ENCODE results near the gene COX6B2.
A peak's percentile ranks its signal among the peaks of the same experiment; 100 is the strongest.
"Not testable (repeated sequence)": the region's sequence is repeated elsewhere in the genome, so short reads cannot be mapped to it uniquely, and the experiment has no call there.

COX6B2 gene

DNA sequence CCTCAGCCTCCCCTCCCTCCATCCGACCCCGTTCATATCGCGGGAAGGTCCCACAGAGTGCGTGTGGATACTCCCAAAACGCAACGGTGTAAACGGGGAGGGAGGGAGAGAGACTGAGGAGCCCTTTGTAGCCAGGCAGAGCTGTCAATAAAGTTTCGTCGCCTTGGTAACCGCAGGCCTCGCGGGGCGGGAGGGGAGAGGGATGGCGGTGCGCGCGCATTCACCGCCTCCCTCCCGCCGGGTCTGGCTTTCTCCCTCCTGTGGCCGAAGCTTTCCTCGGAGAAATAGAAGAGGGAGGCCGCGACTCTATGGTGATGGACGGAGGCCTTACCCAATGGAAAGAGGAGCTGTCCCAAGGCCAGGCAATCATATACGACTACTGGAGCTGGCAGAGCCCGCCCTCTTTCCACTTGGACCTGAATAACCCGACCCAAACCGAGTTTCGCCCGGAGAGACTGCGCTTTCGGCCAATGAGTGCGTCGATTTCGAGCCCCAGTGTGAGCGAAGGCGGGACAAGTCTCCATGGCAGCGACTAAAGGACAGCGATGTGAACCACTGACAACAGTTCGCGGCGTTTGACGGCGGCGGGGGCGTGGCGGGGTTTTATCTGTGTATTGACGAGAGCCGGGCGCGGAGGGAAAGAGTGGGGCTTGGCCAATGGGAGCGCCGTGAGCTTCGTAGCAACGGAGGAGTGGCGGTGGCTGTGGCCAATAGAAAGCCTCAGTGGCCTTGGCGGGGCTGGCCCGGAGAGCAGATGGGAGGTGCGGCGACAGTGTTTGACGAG is 15.2 kb downstream of the COX6B2 start, which contains the start of gene KMT5C:
Gene KMT5C (plus strand): TSS at position 772 of the 784 bp plus-strand sequence. CDS start 2,061 bp downstream, outside the sequence.
- TF ChIP-seq, protein P1, sequence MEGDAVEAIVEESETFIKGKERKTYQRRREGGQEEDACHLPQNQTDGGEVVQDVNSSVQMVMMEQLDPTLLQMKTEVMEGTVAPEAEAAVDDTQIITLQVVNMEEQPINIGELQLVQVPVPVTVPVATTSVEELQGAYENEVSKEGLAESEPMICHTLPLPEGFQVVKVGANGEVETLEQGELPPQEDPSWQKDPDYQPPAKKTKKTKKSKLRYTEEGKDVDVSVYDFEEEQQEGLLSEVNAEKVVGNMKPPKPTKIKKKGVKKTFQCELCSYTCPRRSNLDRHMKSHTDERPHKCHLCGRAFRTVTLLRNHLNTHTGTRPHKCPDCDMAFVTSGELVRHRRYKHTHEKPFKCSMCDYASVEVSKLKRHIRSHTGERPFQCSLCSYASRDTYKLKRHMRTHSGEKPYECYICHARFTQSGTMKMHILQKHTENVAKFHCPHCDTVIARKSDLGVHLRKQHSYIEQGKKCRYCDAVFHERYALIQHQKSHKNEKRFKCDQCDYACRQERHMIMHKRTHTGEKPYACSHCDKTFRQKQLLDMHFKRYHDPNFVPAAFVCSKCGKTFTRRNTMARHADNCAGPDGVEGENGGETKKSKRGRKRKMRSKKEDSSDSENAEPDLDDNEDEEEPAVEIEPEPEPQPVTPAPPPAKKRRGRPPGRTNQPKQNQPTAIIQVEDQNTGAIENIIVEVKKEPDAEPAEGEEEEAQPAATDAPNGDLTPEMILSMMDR (IDR thresholded peaks at IDR 0.05; ENCODE audit: low read depth, low read length) = peak; percentile 37
- DNase-seq (ENCODE audit: low read depth in 2 of 2) = peak; percentile 100
- H3K4me3 ChIP-seq (replicated peaks in 1 of 2; ENCODE audit: low read depth in 2 of 2, low read length in 2 of 2) = peak within 1 kb of the TSS; percentile 70

DNA sequence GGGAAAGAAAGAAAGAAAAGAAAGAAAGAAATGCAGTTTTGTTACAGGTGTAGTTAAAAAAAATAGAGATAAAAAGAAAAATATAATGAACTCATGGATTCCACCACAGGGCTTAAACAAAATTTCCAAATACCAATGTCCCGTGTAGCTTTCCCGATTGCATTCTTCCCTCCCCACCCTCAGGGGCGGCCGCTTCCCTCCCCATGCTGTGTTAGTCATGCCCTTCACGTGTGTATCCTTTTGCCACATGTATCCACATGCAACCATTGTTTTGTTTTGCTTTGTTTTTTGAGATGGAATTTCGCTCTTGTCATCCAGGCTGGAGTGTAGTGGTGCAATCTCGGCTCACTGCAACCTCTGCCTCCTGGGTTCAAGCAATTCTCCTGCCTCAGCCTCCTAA is 18.4 kb downstream of the COX6B2 start:
- TF ChIP-seq, protein P1 (IDR thresholded peaks at IDR 0.05; ENCODE audit: low read depth, low read length) = no peak
- peak in 1 of 2 donors; percentile 60 for DNase-seq (ENCODE audit: low read depth in 2 of 2)
- no peak overlapping the region for H3K4me3 ChIP-seq (replicated peaks in 1 of 2; ENCODE audit: low read depth in 2 of 2, low read length in 2 of 2)

DNA sequence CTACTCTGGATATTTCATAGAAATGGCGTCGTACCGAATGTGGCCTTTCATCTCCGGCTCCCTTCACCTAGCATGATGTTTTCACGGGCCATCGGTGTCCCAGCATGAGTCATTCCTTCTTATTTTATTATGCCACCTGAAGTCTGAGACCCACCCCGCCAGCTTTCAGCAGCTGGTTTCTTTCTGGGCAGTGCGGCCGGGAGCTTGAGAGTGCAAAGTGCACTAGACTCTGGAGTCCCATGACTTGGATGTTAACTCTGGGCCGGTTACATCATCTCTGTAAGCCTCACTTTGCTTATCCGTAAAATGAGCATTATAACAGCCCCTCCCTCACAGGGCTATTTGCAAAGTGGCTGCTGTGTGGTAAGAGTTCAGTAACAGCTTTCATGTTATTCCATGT is 20.6 kb downstream of the COX6B2 start:
- TF ChIP-seq, protein P1 (IDR thresholded peaks at IDR 0.05; ENCODE audit: low read depth, low read length) = no peak
- no peak for DNase-seq (ENCODE audit: low read depth in 2 of 2)
- no peak overlapping the region for H3K4me3 ChIP-seq (replicated peaks in 1 of 2; ENCODE audit: low read depth in 2 of 2, low read length in 2 of 2)

DNA sequence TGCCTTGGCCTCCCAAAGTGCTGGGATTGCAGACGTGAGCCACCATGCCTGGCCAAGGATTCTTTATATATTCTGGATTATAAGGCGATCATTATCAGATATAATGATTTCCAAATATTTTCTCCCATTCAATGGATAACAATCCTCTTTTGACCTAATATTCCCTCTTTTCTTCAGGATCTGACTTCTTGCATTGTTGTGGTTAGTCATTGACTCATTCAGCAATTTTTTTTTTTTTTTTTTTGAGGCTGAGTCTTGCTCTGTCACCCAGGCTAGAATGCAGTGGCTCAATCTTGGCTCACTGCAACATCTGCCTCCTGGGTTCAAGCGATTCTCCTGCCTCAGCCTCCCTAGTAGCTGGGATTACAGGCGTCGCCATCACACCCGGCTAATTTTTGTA is 24.7 kb downstream of the COX6B2 start:
- not testable (repeated sequence) for H3K4me3 ChIP-seq (replicated peaks in 1 of 2; ENCODE audit: low read depth in 2 of 2, low read length in 2 of 2)
- peak in 1 of 2 donors; percentile 65 for DNase-seq (ENCODE audit: low read depth in 2 of 2)

DNA sequence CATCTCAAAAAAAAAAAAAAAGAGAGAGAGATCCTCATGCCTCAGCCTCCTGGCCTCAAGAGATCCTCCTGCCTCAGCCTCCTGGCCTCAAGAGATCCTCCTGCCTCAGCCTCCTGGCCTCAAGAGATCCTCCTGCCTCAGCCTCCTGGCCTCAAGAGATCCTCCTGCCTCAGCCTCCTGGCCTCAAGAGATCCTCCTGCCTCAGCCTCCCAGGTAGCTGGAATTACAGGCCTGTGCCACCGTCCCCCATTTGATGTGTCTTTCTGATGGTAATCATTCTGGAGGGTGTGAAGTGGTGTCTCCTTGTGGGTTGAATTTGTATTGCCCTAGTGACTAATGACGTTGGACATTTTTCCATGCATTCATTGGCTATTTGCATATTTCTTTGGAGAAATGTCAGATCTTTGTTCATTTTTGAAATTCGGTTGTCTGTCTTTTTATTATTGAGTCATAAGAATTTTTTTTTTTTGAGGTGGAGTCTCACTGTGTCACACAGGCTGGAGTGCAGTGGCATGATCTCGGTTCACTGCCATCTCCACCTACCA is 25.7 kb downstream of the COX6B2 start:
- not testable (repeated sequence) for H3K4me3 ChIP-seq (replicated peaks in 1 of 2; ENCODE audit: low read depth in 2 of 2, low read length in 2 of 2); DNase-seq (ENCODE audit: low read depth in 2 of 2)

DNA sequence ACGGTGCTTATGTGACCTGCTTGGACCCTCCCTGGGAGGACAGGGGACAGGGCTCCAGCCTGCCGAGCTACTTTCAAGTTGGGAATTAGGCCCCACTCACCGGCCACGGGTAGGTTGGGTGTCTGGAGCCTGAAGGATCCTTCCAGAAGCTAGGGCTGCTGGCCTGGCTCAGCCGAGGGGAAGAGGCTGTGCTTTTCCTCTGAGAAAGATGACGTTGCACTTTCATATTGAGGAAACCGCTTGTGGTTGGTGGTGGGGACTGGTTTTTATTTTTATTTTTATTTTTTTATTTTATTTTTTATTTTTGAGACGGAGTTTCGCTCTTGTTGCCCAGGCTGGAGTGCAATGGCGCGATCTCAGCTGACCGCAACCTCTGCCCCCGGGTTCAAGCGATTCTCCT is 29.3 kb downstream of the COX6B2 start, which contains the start of gene TMEM150B:
Gene TMEM150B (minus strand): TSS at position 170 of the 400 bp plus-strand sequence. CDS start 4,305 bp downstream, outside the sequence.
- TF ChIP-seq, protein P1 (IDR thresholded peaks at IDR 0.05; ENCODE audit: low read depth, low read length) = no peak
- no peak for DNase-seq (ENCODE audit: low read depth in 2 of 2)
- H3K4me3 ChIP-seq (replicated peaks in 1 of 2; ENCODE audit: low read depth in 2 of 2, low read length in 2 of 2) = no peak within 1 kb of the TSS

DNA sequence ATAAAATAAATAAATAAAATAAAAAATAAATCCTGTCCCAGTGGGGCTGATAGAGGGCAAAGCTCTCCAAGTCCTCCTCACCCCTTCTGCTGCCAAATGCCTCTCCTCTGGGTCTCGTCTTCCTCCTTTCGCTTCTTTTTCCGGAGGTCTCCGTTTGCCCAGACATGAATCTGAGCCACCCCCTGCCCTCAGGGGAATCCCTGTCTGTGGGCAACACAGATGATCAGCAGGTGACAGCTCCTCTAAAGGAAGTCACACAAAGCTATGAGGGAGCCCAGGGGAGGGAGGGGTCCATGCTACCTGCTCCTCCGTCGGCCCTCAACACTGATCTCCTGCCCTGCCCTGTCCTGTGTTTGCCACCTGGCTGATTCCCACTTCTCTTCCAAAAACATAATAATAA is 29.9 kb downstream of the COX6B2 start:
- TF ChIP-seq, protein P1 (IDR thresholded peaks at IDR 0.05; ENCODE audit: low read depth, low read length) = no peak
- H3K4me3 ChIP-seq (replicated peaks in 1 of 2; ENCODE audit: low read depth in 2 of 2, low read length in 2 of 2) = no peak overlapping the region
- no peak for DNase-seq (ENCODE audit: low read depth in 2 of 2)
